Endothelial cell (in vitro differentiated cells): ENCODE measurements around the gene DPYSL3. TPM values are rescaled to one million over a fixed set of nuclear protein-coding genes. Genes with fewer than 3 reads are reported as not detected.
A peak's percentile ranks its signal among the peaks of the same experiment; 100 is the strongest.

Experiments used
- DNase-seq: peaks from one replicate; pipeline ENCODE4 v3.0.0; 2021; ENCODE audit warnings: low spot score
- H3K27ac Mint-ChIP-seq: one replicate; pipeline ENCODE4 v1.8.0; 2021; ENCODE audit warnings: mixed read lengths, inconsistent platforms; ENCODE audit not compliant: unreplicated experiment
- H3K27me3 Mint-ChIP-seq: one replicate; pipeline ENCODE4 v1.8.0; 2021; ENCODE audit warnings: mild to moderate bottlenecking, moderate library complexity, mixed read lengths, inconsistent platforms; ENCODE audit not compliant: unreplicated experiment
- H3K36me3 Mint-ChIP-seq: one replicate; pipeline ENCODE4 v1.8.0; 2021; ENCODE audit warnings: mild to moderate bottlenecking, low read depth, mixed read lengths, inconsistent platforms; ENCODE audit not compliant: unreplicated experiment
- H3K4me1 Mint-ChIP-seq: one replicate; pipeline ENCODE4 v1.8.0; 2021; ENCODE audit warnings: mild to moderate bottlenecking, mixed read lengths, inconsistent platforms; ENCODE audit not compliant: unreplicated experiment
- H3K4me3 Mint-ChIP-seq: one replicate; pipeline ENCODE4 v1.8.0; 2021; ENCODE audit warnings: mild to moderate bottlenecking, mixed read lengths, inconsistent platforms; ENCODE audit not compliant: unreplicated experiment
- H3K9me3 Mint-ChIP-seq: one replicate; pipeline ENCODE4 v1.8.0; 2021; ENCODE audit warnings: mixed read lengths, inconsistent platforms; ENCODE audit not compliant: unreplicated experiment
- CTCF ChIP-seq: fragments of 200-600 bp; sonication (generic); IDR thresholded peaks from one replicate; pipeline ENCODE4 v1.5.0; 2021; ENCODE audit warnings: antibody characterized with exemption; ENCODE audit not compliant: unreplicated experiment
- total RNA-seq: library from RNA; stranded (reverse); fragmentation: NEBNext Ultra II Directional; extraction: Animal tissue kit (Norgen Biotek cat#: 25700); gene quantifications from one replicate; pipeline ENCODE4 v1.2.1, GENCODE V29; 2021; ENCODE audit not compliant: unreplicated experiment

The DPYSL3 gene
- total RNA-seq, 1 donor from 2014 or later = 27.6 TPM

GRCh38 chr5:147483188-147483790, 26.6 kb downstream of the DPYSL3 start:
- DNase-seq = no peak
- H3K4me1 Mint-ChIP-seq = peaks cover 66% of the 10 kb centered on the region
- no peak for TF ChIP-seq CTCF
- no peaks in the 10 kb centered on the region for H3K9me3 Mint-ChIP-seq
- peak overlapping the region; percentile 87 for H3K27ac Mint-ChIP-seq
- H3K4me3 Mint-ChIP-seq = no peak overlapping the region
- no peaks in the 10 kb centered on the region for H3K27me3 Mint-ChIP-seq
- H3K36me3 Mint-ChIP-seq = no peaks in the 10 kb centered on the region

- Mint-ChIP-seq H3K27me3 (no peaks in the 10 kb centered on the region), H3K9me3 (no peaks in the 10 kb centered on the region), H3K27ac (peak overlapping the region; percentile 86), H3K4me1 (peaks cover 61% of the 10 kb centered on the region), H3K4me3 (peak overlapping the region; percentile 23), H3K36me3 (no peaks in the 10 kb centered on the region)
- no peak for TF ChIP-seq CTCF
- DNase-seq = no peak
Observed at GRCh38 chr5:147482706-147483180, 27.1 kb downstream of the DPYSL3 start.

GRCh38 chr5:147481874-147482705, 27.8 kb downstream of the DPYSL3 start:
- TF ChIP-seq CTCF = no peak
- no peak for DNase-seq

GRCh38 chr5:147481376-147481775, 28.5 kb downstream of the DPYSL3 start:
- Mint-ChIP-seq H3K36me3 (no peaks in the 10 kb centered on the region), H3K27me3 (no peaks in the 10 kb centered on the region), H3K4me1 (peaks cover 51% of the 10 kb centered on the region), H3K27ac (no peak overlapping the region), H3K9me3 (no peaks in the 10 kb centered on the region), H3K4me3 (no peak overlapping the region)
- DNase-seq = no peak
- no peak for TF ChIP-seq CTCF

More at GRCh38 chr5:147481874-147482705, 27.8 kb downstream of the DPYSL3 start:
- H3K9me3 Mint-ChIP-seq = no peaks in the 10 kb centered on the region
- H3K4me1 Mint-ChIP-seq = peaks cover 58% of the 10 kb centered on the region
- peak overlapping the region; percentile 86 for H3K27ac Mint-ChIP-seq
- H3K4me3 Mint-ChIP-seq = no peak overlapping the region
- no peaks in the 10 kb centered on the region for H3K27me3 Mint-ChIP-seq
- no peaks in the 10 kb centered on the region for H3K36me3 Mint-ChIP-seq

GRCh38 chr5:147479949-147480348, 29.9 kb downstream of the DPYSL3 start:
- no peaks in the 10 kb centered on the region for H3K27me3 Mint-ChIP-seq
- H3K9me3 Mint-ChIP-seq = no peaks in the 10 kb centered on the region
- no peak overlapping the region for H3K4me3 Mint-ChIP-seq
- no peak for DNase-seq
- TF ChIP-seq CTCF = no peak
- H3K36me3 Mint-ChIP-seq = no peaks in the 10 kb centered on the region
- H3K4me1 Mint-ChIP-seq = peaks cover 45% of the 10 kb centered on the region
- H3K27ac Mint-ChIP-seq = peak overlapping the region; percentile 62
